Effector CD4-positive, alpha-beta T cell (primary cell): Measurements from ENCODE around the gene GINS1.

ENCODE experiments used
- DNase-seq: peaks from one replicate; pipeline ENCODE4 v3.0.0-alpha.2; 2020

The GINS1 gene

DNA sequence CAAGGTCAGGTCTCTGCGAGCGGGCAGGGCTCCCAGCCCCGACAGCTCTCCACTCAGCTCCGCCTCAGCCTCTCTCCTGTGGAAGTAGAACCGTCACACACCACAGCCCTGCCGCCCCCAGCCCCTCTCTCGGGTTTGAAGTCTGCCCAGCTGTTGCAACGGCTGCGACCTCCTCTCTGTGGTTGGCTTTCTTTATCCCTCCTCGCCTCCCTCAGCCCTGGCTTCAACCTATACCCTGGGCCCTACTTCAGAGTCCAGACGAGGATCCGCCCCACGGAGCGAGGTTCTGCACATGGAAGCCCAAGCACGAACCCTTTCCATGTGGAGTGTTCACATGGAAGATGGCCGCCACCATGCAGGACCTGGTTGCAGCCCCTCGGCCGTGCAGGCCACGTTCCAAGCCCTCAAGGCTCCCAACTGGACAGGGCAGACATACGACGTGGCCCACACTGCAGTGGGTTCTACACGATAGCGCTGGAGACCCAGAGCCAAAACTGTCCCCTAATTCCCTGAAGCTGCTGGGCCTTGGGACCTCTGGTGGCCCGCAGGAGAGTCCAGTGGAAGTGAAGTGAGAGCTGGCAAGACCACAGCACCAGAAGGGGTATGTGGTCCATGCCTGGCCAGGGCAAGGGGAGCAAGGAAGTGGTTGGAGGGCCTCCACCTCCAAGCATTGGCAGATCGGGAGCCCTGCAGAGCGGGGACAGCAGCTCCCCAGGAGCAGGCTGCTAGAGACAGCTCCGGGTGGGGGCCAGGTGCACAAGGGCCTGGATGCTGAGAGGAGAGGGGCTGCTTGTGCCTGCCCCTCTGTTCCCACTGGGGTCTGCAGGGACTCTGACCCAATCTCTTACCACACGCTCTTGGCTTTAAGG lies 69.8 kb downstream of the GINS1 start:
- no peak for DNase-seq

DNA sequence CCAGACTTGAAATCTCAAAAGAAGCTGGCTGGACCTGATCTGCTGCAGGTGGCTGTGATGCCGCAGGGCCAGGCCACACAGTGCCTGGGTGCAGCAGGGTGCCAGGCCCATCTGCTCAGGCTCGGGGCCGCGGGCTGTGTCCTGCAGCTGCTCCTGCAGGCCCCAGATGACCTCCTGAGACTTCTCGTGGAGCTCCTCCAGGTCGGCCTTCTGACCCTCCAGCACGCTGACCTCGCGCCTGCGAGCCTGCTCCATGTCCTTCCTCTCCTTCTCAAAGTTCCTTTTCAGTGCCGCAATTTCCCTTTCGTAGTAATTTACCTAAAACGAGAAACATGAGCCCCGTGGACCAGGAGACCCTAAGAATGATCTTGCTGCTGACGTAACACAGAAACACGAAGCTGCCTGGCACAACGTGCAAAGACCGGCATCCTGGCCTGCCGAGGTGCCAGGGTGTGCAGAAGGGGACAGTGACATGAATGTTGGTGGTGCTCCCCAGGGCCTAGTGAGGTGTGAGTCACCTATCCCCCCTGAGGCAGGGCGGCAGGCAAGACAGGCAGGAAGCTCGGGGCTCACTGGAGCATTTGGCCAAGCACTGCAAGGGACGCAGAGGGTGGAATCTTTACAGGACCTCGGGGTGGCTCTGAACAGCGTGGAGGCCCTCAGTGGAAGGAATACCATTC lies 71.6 kb downstream of the GINS1 start:
- DNase-seq: no peak

DNA sequence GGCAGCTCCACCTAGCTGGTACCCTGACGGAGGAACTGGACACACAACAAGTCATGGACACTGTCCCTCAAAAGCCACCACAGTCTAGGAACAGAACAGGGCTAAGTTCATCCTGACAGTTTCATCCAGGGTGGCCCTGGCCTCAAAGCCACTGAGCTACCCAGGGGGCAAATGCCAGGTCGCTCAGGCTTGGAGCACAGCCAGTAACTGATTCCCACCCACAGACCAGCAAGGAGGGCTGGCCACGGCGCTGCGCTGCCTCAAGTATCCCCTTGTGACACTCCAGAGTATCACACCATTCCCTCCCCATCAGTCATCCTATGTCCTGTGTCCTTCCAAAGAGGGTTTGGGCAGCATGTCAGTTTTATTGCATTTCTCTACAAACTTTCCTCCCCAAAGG lies 72.2 kb downstream of the GINS1 start:
- DNase-seq: no peak

DNA sequence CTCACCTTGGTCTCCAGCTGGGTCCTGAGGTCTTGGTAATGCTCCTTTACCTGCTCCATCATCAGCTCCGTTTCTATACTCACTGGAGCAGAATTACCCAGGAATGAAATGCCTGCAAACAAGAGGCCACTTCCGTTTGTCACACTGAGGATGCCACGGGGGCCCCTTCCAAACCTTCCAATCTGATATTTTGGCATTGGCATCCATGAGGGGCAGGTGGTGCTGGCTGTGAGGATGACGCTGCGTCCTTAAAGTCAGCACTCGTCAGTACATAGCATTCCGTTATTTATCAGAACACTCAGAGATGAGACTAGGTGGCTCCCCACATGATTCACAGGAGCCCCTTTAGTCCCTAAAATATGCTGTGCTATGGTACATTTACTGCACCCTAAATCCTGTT lies 72.7 kb downstream of the GINS1 start:
- no peak for DNase-seq

DNA sequence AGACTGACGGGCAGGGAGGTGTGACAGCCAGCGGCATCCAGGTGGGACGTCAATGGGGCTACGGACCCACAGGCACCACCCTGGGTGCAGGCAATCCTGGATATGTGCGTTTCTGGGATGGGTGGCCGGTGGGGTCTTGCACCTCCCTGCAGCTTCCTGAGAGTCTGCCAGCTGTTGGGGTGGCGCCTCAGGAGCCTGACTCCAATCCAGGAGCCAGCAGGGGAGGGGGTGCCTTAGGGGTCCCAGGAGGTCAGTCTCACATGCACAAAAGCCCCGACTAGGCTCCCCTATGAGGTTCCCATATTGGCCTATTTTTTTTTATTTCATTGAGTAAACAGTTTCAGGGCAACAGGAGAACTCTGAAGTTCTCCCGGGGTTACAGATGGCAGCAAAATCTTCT lies 73.3 kb downstream of the GINS1 start:
- no peak for DNase-seq

DNA sequence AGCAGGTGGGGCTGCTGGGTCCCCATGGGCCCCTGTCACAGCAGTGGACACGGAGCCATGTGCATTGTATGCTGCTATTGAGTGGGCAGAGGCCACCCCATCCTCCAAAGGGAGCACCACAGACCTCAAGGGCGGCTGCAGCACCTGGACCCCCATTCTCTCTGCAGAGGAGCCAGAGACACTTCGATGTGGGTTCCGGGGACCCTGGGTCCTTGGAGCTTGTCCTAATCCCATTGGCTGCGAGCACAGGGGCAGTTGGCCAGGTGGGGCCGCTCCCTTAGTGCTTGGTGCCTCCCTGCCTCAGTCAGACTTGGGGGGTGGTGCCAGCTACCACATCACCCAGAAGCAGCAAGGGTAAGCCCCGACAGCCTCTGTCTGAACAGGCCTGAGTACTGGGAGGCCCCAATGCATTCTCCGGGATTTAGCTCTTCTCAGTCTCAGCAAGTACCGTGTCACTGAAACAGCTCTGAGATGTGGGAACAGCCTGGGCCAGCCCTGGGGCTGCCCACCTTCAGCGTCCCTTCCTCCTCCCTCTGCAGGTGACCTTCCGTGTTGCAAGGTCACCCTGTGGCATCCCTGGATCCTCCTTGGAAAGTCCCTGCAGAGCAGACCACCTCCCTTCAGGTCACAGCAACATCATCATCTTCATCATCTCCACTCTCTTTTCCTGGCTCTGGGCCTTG lies 73.9 kb downstream of the GINS1 start:
- no peak for DNase-seq

DNA sequence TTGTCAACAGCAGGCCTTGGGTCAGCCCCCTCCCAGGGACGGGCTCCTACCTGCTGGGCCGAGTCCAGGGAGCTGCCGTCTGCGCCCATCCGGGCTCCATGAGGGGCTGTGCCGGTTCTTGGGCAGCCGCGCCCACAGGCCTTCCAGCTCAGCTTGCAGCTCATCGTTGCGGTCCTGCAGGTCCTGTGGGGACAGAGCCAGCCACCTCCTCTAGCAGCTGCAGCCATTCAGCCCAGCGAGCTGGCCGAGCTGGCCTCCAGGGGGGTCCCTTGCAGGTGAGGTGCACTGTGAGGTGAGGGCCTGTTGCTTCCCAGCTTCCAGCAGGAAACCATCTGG lies 74.4 kb downstream of the GINS1 start:
- DNase-seq: no peak

DNA sequence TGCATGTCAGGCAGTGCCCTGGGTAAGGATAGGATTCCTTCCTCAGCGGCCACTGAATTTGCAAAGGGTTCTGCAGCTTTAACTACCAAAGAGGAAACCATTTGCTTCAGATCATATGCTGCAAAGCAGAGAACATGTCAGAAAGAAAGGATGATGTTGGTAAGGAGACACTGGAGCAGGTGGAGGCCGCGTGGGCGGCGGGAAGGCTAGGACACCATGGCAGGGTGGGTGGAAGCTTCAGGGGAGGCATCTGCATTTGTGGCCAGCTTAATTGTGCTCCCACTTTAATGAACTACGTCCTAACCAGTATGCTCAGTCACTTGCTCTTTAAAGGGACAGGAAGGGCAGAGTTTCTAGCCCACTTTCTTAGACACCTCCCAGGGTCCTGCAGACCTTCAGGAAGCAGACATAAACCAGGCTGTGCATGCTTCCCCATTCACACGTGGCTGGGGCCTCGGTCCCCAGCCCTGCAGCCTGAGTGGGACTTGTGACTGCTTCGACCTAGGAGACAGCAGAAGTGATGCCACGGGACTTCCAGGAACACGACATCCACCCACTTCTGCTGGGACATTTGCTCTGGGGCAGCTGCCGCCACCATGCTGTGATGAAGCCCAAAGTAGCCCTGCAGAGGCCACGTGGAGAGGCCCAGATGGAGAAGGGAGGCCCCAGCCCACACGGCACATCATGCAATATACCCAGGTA lies 76.1 kb downstream of the GINS1 start:
- DNase-seq: no peak

DNA sequence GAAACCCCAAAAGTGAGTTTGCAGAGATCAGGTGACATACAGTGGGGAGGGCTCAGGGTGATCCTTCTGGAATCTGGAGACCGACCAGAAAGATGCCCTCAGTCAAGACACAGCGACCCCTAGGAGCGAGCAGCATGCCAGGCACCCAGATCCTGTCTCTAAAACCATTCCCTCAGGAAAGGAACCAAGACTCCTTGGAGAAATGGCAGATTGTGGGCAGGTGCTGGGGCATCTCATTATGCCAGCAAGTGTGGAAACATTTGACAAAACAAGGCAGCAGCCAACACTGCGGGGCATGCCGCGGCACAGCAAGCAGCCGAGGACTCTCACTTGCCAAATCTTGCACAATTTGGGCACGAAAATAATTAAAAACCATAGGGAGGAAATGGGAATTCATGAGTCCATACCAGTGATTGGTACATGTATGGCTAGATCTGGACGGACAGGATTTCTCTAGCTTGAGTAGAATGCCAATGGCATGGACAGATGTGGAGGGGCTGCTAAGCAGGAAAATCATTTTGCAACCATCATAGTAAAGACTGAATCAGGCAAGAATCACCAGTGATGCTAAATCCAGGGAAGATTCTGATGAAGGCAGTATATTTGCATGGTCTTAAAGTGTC lies 76.9 kb downstream of the GINS1 start:
- no peak for DNase-seq

DNA sequence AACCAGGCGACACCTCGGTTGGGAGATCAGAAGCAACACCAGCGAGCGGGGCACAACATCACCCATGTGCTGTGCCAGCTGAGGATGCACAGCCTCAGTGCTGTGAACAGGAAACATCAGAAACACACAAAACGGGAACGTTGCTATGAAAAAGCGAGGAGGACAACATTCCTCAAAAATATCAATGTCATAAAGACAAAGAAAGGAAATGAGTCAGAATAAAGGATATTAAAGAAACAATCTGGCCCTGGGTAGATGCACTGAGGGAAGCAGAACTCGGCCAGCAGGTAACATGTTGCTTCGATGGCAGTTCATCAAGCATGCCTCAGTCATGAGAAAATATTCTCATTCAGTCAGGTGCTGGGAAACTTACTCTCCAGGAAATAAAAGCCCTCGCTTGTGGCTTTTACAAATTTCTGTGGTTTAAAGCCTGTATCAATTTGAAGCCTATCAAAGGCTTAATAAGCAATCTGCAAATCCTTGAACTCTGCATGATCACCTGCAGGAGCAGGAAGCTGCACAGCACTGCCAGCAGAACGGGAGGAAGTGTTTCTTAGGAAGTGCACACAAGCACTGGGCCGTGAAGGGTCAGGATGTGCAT lies 77.5 kb downstream of the GINS1 start:
- no peak for DNase-seq

DNA sequence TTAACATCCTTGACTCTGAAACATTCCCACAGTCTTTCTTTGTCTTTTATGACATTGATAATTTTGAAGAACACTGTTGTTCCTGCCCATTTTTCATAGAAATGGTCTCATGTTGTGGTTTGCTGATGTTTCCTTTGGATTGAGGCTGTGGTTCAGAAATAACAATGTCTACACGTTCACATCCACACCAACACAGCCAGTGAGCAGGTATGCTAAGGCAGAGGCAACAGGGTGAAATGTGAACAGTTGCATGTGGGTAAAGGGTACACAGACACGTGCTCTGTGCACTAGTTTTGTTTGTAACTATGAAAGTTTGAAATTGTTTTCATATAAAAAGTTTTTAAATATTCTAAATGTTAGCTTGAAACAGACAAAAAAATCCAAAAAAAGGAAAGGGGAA lies 78.4 kb downstream of the GINS1 start:
- DNase-seq: no peak

DNA sequence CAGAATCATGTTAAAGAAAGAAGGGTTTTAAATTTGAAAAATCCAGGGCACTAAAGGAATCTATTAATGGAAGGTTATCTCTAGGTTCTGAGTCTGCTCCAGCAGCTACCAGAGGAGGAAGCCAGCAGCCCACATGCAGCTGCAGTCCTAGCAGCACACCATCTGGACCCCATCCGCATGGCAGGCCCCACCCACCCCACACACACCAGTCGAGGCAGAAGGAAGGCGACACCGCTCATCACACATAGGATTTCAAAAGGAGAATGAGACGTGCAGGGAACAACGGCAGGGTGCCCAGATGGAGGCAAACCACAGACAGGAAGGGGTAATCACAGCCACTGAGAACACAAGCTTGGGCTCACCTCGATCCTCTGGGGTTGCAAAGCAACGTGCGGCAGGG lies 78.9 kb downstream of the GINS1 start:
- no peak for DNase-seq

DNA sequence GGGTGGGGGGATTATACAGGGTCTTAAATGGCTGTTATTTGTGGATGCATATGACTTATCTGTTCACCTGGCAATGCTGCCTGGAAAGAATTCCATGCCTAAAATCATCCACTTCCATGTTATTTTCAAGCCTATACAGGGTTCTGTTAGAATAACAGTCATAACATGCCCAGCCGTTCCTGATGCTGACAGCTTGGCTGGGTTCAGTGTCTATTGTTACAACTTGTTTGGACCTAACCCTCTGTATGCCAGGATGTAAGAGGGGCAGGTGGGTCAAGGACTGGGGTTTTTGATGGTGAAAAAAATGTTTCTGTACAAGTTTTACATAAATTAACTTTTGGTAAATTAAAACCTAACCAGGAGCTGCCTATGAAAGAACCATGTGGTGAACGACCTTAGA lies 79.8 kb downstream of the GINS1 start:
- DNase-seq: no peak

DNA sequence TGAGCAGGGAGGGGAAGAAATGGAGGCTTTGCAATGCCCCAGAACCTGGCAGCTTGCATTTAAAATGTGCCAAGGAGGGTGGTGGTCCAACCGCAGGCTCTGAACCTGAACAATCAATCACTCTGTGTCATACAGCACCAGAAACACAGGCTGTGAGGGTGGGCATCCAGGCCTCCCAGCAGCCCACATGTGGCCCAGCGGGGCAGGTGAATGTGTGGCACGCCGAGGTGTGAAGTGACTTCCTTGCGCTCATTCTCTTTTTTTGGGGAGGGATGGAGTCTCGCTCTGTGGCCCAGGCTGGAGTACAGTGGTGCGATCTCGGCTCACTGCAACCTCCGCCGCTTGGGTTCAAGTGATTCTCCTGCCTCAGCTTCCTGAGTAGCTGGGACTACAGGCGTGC lies 80.5 kb downstream of the GINS1 start:
- no peak for DNase-seq

DNA sequence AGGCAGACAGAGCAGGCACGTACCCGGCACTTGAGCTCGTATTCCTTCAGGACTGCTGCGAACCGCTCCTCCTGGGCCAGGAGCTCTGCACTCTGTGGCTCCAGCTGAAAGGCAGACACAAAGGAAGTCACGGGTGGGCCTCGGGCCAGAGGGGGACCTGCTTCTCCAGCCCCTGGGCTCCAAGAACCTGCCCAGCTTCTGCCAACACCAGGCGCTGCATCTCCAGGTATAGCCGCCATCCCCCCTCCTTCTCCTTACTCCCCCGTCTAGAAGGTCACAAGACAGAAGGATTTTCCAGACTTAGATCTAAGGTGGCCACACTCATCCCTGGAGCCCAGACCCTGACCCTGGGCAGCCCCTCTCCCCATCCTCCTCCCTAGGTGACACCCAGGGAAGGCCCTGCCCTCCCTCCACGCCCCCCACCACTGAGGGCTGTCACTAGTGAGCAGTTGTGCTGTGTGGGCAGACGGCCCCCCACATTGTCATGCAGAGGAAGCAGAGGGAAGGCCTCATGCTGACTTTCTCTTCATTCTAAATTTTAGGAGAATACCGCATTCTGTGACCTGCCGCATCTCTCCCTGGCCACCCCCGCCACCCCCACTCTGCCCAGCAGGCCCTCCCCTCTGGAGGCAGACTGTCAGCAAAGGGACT lies 81.9 kb downstream of the GINS1 start:
- DNase-seq: no peak

DNA sequence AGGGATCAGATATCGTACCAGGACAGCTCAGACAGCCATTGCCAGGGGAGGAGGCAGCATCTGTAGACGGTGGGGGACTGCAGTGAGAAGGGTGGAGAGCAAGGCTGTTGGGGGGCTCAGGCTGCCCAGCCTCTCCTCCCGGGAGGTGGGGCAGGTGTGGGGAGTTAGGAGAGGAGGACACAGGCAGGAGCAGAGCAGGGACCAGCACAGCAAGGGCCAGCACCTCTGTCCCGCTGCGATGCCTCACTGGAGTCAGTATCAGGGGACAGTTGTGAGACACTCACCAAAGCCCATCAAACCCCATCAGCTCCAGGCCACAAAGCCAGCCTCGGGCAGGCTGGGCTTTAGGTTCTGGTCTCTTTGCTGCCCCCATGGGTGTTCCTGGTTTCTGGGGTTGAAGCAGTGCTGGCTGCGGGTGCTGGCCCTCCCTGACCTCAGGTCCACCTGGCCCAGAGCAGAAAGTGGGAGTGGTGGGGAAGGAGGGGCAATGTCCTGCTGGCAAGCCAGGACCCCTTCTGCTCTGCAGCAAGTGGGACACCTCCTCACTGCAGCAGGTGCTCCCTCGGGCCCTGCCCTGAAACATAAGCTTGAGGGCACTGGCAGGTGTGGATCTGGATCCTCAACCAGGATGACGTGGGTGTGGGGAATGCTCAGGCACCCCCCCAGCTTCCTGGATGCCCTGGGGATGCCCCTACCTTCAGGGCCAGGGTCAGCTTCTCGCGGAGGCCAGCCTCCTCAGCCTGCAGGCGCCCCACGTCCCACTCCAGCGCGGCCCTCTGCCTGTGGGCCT lies 83.4 kb downstream of the GINS1 start:
- no peak for DNase-seq

DNA sequence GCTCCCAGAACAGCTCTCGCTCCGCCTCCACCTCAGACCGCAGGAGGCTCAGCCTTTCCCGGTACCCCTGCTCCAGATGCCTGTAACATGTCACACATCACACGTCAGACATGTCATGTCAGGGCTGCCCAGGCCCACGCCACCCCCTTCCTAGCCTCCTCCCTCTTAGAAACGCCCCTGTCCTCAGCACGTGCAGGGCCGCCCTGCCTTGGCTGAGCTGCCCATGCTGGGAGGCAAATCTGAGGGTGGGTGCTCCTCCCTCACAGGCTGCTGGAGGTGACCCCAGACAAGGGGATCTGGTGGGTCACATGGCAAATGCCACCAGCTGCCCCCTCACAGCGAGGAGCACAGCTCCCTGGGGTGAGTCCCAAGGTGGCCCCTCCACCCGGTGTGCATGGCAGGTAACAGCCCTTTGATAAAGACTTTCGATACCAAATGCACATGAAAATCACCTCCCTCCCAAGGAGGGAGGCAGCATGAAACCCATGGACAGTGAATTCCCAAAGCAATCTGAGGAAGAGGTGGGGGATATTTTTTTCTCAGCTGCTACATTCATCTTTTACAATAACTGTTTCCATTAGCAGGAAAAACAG lies 84.1 kb downstream of the GINS1 start:
- no peak for DNase-seq

DNA sequence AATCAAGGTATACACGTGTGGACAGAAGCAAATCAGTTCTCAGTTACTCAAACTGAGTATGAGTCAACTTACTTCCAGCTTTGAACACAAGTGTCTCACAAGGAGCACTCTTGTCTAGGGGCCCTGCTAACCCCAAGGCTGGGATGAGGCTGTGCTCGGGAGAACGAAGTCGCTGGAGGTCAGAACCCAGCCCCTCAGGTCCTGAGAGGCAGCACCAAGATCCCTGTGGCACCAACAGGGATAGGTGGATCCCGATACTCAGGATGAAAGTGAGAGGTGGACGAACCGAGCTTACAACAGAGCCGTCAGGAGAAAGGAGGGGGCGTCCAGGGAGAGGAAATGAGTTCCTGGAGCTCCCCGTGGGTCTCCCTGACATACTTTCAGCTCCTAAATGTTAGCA lies 85.7 kb downstream of the GINS1 start:
- DNase-seq: no peak

DNA sequence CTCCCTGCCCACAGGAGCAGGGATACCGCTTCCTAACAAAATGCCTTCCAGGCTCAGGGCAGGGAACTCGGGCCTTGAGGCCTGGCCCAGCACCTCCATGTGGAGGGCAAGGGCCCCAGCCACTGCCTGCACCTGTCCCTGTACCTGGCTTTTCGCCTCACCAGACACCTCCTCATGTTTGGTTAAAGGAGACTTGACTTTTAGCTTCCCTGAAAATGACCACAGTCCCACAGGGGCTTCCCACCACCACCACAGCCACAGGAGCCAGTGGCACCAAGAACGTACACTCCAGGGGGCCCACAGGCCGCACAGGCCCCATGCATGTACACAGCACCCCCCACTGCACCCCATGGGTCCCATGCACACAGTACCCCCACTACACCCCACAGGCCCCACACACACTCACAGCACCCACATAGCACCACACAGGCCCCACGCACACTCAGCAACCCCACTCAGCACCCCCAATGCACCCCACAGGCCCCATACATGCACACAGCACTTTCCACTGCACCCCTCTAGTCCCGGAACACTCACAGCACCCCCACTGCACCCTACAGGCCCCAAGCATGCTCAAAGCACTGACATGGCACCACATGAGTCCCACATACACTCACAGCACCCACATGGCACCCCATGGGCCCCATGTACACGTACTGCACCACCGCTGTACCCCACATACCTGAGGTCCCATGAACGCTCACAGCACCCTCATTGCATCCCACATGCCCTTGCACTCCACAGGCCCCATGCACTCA lies 86.5 kb downstream of the GINS1 start:
- no peak for DNase-seq
